HG03575 (cell line): Measurements from ENCODE around the gene RHBDF2.

Source experiments
- ATAC-seq: cut with Tn5 transposase; IDR thresholded peaks from one replicate; pipeline ENCODE4 v1.9.1; 2021; ENCODE audit not compliant: unreplicated experiment, insufficient number of reproducible peaks, low FRiP score; ENCODE audit errors: extremely low read depth

The RHBDF2 gene

GRCh38 chr17:76469991-76470739 is 31.1 kb downstream of the RHBDF2 start:
- no peak for ATAC-seq

DNA sequence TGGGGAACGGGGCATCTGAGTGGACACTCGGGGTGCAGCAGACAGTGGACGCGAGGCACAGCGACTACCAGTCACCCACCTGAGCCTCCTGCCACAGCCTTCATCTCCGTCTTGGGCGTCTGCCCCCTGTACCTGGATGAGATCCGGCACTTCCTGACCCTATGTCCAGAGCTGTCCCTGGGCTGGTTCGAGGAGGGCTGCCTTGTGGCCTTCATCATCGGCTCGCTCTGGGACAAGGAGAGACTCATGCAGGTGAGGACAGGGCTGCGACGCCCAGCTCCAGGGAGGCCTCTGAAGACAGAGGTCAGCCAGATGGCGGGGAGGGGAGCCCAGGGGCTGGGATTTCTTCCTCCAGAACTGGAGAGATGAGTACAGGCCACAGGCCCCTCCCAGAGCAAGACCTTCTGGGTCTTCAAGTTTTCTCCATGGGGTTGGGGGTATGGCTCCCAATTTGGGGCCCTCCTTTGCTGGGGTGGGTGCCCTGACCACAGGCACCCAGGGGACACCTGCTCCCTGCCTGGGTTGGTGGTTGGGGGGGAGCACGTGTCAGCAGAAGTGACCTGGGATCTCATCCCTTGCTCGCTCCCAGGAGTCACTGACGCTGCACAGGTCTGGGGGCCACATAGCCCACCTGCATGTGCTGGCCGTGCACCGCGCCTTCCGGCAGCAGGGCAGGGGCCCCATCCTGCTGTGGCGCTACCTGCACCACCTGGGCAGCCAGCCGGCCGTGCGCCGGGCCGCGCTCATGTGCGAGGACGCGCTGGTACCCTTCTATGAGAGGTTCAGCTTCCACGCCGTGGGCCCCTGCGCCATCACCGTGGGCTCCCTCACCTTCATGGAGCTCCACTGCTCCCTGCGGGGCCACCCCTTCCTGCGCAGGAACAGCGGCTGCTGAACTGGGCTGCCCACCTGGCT is 31.9 kb downstream of the RHBDF2 start:
- no peak for ATAC-seq

DNA sequence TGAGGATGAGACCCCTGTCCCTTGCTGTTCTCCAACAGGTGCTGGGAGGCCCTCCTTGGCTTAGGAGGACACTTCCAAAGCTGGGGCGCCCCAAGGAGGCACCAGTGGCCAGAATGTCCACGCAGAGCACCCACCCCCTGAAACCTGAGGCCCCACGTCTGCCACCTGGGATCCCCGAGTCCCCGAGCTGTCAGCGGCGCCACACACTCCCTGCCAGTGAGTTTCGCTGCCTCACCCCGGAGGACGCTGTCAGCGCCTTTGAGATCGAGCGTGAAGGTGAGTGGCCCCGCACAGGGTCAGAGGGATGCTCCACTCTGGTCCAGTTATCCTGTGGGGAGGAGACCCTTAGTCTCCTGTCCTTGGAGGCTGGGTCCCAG is 32.6 kb downstream of the RHBDF2 start:
- no peak for ATAC-seq

GRCh38 chr17:76467809-76468633 is 33.2 kb downstream of the RHBDF2 start:
- no peak for ATAC-seq

DNA sequence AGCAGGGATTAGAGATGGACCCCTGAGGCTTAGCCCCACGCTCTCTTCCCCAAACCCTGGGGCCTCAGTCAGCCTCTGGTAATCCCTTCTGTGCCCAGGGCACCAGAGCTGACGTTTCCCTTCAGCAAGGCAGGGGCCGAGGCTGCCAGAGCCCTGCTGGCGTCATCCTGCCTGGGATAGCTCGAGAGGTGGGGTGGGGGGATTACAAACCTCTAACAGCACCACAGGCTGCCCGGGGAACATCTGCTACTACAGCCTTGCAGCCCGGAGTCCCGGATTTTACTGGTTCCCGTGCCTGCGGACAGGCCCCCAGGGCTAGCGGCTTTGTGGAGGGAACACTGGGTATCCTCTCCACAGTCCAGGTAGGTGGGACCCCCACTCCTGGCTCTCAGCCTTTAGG is 33.9 kb downstream of the RHBDF2 start, which contains the start of gene AANAT:
Gene AANAT (plus strand): TSS at position 238 of the 400 bp plus-strand sequence. CDS start 1,144 bp downstream, outside the sequence.
- ATAC-seq: no peak

DNA sequence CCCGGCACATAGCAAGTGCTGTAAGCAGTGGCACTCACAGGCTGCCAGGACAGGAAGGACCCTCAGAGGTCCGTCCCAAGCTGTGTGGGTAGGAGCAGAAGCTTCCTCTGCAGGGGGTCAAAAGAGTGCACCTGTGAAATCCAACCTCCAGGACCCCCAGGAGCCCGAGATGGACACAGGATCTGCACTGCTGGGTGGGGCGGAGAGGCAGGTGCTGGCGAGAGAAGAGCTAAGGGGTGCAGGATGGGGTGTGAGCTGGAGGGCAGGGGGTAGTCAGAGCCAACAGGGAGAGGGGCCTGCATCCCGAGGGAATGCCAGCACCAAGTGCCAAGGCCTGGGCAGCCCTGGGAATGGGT is 34.5 kb downstream of the RHBDF2 start:
- no peak for ATAC-seq

- no peak for ATAC-seq
Observed at GRCh38 chr17:76462556-76463290, 38.5 kb downstream of the RHBDF2 start.

DNA sequence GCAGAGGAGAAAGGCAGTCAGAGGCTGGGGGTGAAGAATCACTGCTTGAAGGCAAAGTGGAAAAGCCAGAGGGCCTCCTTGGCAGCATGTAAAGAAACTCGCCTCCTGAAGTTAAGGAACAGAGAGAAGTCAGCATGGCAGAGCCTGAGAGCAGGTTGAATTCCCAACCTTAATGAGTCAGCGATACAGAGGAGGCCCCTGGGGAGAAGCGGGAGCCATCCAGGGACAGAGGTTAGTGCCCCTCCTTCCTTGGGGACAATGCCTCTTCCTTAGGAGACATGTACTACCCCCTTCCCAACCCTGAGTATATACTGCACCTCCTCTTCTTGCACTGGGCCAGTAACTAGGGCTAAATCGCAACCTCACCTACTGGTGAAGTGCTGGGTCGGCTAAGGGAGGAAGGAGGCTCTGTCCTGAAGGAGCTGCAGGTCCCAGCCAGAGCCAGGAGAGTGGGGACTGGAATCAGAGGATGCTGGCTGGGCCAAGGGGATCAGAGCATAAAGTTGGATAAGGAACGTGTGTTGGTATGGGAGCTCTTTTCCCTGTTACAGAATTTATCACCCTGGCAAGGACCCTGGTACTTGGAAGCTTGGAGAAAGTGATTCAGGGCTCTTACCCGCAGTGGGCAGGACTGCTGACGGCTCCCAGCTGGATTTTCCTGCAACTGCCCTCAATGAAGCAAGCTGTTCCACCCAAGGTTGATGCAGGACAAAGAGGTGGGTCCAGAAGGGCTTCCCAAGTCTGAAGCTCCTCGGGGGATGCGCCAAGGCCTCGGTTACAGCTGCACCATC is 39.3 kb downstream of the RHBDF2 start:
- no peak for ATAC-seq

DNA sequence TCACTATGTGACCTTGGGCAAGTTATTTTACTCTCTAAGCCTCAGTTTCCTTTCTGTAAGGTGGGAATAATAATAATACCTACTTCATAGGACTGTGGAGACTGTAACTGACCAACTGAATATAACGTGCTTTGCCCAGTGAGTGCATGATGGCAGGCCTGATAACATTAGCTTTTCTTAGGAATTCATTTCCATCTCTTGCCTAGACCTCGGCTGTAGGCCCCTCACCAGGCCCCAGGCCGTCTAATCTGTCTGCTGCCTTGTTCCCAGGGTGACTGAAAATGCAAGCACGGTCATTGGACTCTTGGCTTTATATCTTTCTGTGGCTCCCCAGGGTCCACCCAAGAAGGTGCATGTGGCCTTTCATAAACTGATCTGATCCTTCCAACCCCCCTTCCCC is 41.5 kb downstream of the RHBDF2 start:
- no peak for ATAC-seq

DNA sequence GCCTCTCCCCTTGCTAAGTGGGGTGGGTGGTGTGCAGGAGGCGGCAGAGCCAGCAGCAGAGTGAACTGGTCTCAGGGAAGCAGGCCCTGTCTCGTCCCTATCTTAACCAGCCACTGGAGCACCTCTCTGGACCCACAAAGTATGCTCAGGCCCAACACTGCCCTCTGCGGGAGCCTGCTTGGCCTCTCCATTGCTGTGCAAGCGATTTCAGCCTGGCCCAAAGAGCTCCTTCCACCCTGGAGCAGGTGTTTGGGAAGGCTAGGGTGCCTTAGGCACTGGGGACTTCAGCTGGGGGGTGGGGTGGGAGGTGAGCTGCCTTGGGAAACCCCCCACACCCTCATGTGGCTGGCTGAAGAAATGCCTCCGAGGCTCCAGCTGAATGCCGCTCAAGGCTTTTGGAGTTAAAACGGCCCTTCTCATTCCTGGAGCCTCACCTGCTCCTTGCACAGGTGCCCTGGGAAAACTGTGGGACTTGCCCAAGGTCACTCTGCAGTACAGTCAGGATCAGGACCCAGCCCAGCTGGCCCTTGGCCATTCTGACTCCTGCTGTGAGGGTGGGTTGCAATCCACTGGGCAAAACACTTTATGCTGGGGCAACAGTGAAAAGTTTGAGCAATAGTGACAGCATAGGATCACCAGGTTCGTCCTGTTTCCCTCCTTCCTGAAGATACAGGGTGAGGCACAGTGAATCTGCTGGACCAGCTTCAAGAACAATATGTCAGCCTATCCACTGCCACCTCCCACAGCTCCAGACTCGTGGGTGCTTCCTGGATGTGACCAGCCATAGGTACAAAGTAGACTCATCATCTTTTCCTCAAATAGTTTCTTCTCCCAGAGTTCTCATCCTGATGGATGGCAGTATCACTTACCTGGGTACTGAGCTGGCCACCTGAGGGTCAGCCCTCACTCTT is 42.4 kb downstream of the RHBDF2 start:
- no peak for ATAC-seq

GRCh38 chr17:76453431-76453743 is 47.8 kb downstream of the RHBDF2 start:
- no peak for ATAC-seq

GRCh38 chr17:76452660-76453430 is 48.4 kb downstream of the RHBDF2 start, which contains the start of gene UBE2O:
TSS of gene UBE2O (minus strand) at chr17:76453152. CDS start at chr17:76453141, 11 bp downstream.
- no peak for ATAC-seq

- no peak for ATAC-seq
Observed at GRCh38 chr17:76452127-76452659, 49.0 kb downstream of the RHBDF2 start.

- ATAC-seq: no peak
Observed at GRCh38 chr17:76451506-76451905, 49.7 kb downstream of the RHBDF2 start.

DNA sequence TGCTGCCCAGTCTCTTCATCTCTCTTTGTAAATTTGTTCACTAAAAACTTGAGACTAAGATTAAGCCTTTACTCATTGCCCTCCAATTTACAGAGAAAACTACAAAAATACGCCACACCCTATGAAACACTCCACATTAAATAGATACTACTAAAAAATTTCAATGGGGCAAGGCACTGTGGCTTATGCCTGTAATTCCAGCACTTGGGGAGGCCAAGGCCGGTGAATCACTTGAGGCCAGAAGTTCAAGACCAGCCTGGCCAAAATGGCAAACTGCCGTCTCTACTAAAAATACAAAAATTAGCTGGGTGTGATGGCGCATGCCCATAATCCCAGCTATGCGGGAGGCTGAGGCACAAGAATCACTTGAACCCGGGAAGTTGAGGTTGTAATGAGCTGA is 52.1 kb downstream of the RHBDF2 start:
- ATAC-seq: no peak

DNA sequence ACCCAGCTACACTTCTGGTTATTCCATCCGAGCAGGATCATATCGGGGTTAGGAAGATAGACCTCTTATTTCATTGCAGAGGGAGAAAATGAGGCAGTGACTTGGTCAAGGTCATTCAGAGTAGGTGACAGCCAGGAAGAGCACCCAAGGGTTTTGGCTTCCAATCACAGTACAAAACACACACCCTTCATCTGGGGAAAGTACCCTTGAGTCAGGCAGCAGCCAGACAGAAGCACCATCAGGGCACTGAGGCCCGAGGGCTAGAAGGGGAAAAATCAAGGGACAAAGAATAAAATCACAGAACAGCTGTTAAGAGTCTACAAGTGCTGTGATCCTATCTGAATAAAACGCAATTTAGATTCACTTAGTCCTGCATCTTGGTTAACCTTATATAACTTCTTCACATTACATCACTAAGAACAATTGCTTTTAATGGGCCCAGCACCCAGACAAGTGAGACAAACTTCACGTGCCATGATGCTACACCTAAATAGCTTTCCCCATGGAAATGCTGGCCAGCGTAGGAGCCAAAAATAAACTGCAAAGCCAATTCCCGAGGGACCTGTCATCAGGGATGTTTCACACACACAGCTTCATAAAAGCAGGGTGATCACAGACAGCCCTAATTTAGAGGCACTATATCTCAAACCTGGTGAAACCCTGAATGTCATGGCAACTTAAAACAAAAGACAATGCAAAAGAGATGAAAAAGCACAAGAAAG is 53.1 kb downstream of the RHBDF2 start:
- ATAC-seq: no peak
